GM08714 (cell line): ENCODE data around the gene KTI12.
A peak's percentile ranks its signal among the peaks of the same experiment; 100 is the strongest.
"Not testable (repeated sequence)": the region's sequence is repeated elsewhere in the genome, so short reads cannot be mapped to it uniquely, and the experiment has no call there.

Experiments
- H3K4me3 ChIP-seq: fragments of 200-500 bp; sonication (Bioruptor generic); 2 replicates; pipeline ENCODE4 v1.5.1; 2014; ENCODE audit warnings: mild to moderate bottlenecking, low read length, inconsistent platforms
- ZNF274 ChIP-seq: IDR thresholded peaks from 2 replicates; pipeline ENCODE4 v1.6.1; 2012; ENCODE audit warnings: mild to moderate bottlenecking, low read depth, low read length

KTI12 gene

DNA sequence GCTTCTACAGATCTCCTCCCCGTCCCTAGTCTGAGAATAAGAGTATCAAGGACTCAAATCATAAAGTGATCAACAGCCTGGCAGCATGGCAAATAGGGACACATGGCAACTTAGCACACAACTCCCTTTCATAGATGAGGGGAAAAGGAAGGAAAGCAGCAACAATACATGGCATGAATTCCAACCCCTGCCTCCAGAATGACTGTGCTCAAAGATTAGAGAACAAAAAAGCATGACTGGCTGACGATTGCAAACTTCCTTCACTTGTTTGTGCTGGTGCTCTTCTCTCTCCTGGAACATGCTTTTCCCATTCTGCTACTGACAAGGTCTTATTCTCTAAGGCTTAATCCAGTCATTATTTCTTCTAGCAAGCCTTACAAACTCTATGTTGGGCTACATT is 11.5 kb downstream of the KTI12 start:
- H3K4me3 ChIP-seq = no peak overlapping the region
- TF ChIP-seq ZNF274 = no peak

DNA sequence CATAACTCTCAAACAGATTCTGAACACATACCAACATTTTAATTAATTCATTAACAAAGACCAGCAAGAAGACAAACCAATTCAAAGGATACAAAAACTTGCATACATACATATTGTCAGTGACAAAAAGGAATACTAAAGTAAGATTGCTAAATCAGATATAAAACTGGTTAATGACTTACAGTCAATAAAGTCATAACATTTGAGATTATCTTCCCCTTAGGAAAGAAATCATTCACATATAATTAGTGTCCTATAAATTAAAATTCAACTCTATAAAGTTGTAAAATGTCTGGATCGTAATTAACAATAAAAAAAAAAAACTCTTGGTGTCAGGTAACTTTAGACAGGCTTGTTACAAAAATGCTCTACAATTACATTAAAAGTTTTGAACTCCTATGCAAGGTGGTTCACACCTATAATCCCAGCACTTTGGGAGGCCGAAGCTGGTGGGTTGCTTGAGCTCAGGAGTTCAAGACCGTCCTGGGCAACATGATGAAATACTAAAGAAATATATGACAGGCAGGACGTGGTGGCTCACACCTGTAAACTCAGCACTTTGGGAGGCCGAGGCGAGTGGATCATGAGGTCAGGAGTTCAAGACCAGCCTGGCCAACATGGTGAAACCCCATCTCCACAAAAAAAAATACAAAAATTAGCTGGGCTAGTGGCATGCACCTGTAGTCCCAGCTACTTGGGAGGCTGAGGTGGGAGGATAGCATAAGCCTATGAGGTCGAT is 25.4 kb downstream of the KTI12 start:
- no peak for TF ChIP-seq ZNF274
- H3K4me3 ChIP-seq = no peak overlapping the region

DNA sequence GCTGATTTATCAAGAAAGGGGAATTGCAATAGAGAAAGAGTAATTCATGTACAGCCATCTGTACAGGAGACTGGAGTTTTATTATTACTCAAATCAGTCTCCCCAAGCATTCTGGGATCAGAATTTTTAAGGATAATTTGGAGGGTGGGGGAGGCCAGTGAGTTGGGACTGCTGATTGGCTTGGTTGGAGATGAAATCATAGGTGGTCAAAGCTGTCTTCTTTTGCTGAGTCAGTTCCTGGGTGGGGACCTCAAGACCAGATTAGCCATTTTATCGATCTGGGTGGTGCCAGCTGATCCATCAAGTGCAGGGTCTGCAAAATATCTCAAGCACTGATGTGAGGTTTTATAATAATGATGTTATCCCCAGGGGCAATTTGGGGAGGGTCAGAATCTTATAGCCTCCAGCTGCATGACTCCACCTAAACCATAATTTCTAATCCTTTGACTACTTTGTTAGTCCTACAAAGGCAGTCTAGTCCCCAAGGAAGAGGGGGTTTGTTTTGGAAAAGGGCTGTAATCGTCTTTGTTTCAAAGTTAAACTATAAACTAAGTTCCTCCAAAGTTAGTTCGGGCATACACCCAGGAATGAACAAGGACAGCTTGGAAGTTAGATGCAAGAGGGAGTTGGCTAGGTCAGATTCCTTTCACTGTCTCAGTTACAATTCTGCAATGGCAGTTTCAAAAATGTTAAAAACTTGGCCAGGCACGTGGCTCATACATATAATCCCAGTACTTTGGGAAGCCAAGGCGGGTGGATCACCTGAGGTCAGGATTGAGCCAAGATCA is 26.2 kb downstream of the KTI12 start:
- no peak for TF ChIP-seq ZNF274
- no peak overlapping the region for H3K4me3 ChIP-seq

DNA sequence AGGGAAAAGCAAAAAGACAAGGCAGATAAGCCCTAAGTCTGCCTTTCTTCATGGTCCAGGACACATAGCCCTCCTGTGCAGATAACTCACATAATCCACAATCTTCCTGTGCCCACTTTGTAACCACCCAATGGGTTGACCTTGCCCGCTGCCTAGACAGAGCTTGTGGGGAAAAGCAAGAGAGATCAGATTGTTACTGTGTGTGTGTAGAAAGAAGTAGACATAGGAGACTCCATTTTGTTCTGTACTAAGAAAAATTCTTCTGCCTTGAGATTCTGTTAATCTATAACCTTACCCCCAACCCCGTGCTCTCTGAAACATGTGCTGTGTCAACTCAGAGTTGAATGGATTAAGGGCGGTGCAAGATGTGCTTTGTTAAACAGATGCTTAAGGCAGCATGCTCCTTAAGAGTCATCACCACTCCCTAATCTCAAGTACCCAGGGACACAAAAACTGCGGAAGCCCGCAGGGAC is 27.5 kb downstream of the KTI12 start:
- not testable (repeated sequence) for H3K4me3 ChIP-seq

DNA sequence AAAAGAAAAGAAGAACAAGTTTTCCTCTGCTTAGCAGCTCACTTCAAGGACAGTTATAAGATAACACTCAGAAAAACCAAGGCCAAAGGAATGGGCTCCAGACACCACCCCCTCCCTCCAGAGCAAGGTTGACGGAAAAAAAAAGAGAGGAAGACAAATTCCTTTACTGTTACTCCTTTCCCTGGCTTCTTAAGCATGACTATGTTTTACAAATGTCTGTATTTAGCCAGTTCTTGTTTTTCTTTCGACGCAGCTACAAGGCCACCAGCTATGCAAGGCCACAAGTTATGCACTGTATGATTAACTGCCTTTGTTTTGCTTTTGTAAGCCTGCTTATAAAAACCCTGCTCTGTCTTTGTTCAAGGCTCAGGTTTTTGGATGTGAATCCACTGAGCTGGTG is 28.1 kb downstream of the KTI12 start:
- H3K4me3 ChIP-seq = not testable (repeated sequence)

DNA sequence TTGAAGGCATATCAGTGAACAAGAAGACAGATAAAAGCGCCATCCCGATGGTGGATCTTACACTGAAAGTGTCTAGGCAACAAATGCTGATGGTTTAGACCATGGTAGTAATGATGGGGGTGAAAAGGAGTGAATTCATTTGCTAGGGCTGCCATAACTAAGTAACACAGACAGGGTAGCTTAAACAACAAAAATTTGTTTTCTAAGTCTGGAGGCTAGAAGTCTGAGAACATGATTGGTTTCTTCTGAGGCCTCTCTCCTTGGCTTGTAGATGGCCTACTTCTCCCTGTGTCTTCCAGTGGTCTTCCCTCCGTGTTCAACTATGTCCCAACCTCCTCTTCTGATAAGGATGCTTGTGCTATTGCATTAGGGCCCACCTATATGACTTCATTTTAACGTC is 29.7 kb downstream of the KTI12 start:
- TF ChIP-seq ZNF274 = no peak
- no peak overlapping the region for H3K4me3 ChIP-seq

DNA sequence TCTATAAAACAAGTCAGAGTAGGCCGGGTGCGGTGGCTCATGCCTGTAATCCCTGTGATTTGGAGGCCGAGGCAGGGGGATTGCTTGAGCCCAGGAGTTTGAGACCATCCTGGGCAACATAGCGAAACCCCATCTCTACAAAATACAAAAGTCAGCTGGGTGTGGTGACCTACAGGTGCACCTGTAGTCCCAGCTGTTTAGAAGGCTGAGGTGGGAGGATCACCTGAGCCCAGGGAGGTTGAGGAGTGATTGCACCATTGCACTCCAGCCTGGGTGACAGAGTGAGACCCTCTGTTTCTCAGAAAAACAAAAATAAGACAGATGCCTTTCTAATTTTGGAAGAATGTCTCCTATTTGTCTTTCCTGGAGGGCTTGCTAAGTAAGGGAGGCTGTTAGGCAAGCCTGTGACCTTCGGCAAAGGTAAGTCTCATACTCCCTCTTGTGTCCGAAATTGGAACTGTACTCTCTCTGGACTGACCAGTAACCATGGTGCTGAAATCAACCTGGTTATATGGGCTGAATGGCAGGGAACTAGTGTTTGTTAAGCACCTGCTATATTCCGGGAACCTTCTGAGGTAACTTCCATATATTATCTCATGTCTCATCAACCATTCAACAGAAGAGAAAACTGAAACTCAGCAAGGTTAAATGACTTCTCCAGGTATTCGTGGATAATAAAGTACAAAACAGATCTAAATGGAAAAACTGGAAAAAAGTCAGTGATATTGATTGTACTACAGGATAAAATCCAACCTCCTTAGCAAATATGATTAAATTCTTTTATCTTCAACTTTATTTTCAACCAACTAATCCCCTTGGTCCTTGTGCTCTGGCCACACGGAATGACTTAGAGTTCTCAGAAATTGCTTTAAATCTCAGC is 31.3 kb downstream of the KTI12 start:
- no peak for TF ChIP-seq ZNF274
- H3K4me3 ChIP-seq = no peak overlapping the region

DNA sequence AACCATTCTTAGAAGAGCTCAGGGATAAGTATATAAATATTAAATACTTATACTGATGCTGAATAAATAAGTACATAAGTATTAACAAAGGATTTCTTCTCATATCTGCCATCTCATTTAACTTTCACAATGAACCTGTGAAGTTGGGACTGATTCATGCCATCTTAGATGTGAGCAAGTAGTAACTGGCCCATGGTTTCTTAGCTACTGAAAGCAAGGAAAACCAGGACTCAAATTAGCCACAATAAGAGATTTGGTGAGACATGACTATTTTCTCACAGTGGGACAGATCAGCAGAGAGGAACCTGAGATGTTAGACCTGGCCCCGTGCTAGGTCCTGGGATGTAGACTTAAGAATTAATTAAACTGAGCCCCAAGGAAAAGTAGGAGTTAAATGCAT is 34.9 kb downstream of the KTI12 start:
- TF ChIP-seq ZNF274 = no peak
- H3K4me3 ChIP-seq = no peak overlapping the region

DNA sequence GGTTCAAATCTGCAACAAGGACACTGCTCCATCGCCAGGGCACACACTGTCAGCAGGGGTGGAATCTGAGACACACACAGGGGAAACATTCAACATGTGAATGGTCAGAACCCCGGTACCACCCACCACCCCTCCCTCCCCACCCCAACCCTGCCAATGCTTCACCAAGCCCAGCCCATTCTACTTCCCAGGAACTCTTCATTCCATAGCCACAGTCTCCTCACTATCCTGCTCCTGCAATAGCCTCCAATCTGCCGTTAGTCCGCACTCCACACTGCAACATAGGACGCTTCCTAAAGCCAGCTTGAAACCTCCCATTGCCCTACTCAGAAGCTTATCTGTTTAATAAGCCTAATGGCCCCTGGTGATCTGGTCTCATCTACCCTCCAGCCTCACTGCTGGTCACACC is 35.6 kb downstream of the KTI12 start:
- TF ChIP-seq ZNF274 = no peak
- H3K4me3 ChIP-seq = no peak overlapping the region

DNA sequence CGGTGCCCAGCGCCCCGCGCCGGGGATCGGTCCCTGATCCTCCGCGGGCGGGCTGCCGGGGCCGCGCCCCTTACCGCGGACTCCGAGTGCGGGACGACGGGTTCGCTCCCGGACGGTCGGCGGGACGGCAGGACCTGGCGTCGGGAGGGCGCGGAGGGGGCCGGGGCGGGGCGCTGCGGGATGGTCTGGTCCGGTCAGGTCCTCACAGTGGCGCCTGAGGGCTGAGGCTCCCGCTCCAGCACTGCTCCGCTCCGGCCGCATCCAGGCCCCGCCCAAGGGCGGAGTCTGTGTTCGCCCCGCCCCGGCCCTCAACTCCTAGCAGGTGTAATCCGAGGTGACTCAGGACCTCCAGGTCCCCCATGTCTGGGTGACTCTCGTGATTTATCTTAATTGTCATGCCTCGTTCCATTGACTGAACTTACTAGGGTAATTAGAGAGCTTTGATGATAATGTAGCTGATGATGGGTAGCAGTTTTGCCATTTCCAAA is 43.1 kb downstream of the KTI12 start, which contains the start of gene RAB3B:
Gene RAB3B, minus strand, starts transcription at position 223 of the 488 bp plus-strand sequence. CDS start 13,583 bp downstream, outside the sequence.
- TF ChIP-seq ZNF274 = no peak
- H3K4me3 ChIP-seq = peak within 1 kb of the TSS; percentile 57; the same call in 1 of the 2 replicates

DNA sequence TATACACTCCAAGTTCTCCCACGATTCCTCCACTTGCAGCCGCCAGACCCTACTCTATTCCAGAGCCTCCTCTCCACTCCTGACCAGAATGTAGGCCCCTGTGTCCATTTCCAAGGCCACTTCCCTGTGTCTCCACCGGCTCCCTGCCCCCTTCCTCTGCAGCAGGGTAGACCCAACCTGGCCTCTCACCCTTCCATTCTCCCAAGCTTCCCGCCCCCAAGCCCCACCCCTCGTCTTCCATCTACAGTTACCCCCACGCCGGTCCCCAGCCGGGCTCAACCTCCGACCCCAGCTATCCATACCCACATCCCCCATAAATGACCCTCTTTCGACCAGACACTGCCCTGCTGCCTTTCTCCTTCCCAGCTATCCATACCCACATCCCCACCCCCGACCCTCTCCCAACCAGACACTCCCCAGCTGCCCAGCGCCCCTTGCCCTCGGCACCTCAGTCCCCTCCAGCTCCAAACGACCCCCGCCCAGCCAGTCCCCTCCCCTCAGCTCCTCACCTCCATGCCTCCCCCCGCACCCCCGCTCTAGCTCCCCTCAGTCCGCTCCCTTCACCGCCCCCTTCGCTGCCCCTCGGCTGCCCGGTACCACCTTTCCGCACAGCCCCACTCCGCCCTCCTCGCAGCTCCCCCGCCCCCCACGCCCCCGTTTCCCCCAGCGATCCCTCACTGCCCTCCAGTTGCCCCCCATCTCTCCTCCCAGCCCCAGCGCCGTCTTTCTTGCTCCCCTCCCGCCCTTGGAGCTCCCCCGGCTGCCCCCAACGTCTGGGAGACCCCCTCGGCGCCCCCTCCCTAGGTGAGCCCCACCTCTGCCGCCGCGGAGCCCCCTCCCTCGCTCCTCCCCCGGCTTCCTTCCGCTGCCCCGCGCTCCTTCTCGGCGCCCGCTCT is 43.8 kb downstream of the KTI12 start:
- H3K4me3 ChIP-seq = peak overlapping the region; percentile 57; the same call in 1 of the 2 replicates
- no peak for TF ChIP-seq ZNF274

DNA sequence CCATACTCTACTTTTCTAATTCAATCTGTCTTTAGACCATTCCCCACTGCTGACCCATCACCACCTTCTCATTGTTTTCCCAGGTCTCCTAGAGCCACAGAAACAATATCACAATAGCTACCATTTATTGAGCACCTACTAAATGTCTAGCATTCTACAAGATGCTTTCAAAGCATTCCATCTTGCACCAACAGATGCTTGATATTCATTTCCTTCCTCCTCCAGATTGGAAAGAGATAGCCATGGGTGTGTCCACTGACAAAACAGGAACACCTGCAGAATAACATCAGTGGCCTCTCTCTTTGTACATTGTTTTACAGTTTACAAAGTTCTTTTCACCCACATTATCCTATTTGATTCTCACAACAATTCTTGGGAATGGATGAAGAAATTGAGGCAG is 45.4 kb downstream of the KTI12 start:
- no peak for TF ChIP-seq ZNF274
- H3K4me3 ChIP-seq = no peak overlapping the region

DNA sequence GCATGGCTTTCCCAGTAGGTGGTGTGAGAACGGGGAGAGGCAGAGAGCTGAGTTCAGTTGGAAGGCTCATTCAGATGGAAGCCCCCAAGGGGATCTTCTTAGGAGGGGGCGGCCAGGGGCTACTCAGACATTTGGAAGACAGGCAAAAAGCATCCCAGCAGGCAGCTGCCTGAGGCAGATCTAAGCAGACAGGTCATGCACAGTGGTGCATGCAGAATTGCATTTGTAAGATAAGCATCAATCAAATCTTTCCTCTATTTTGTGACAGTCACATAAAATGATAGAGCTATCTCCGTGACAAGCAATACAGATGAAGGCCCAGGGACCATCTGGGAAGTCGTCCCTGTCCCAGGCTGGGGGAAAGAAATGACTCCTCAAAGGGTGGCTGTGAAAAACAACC is 46.9 kb downstream of the KTI12 start:
- no peak overlapping the region for H3K4me3 ChIP-seq
- no peak for TF ChIP-seq ZNF274
